Endothelial cell of hepatic sinusoid (primary cell): Measurements from ENCODE around the gene RHBDL3.

Experiments
- in situ Hi-C: cut with HindIII; loops from 2 replicates; pipeline ENCODE4 v1.10.0; 2017; ENCODE audit warnings: low sequenced_read_pairs

The RHBDL3 gene

GRCh38 chr17:32355649-32356377, 90.2 kb downstream of the RHBDL3 start:
- in situ Hi-C loops: no loop called here

DNA sequence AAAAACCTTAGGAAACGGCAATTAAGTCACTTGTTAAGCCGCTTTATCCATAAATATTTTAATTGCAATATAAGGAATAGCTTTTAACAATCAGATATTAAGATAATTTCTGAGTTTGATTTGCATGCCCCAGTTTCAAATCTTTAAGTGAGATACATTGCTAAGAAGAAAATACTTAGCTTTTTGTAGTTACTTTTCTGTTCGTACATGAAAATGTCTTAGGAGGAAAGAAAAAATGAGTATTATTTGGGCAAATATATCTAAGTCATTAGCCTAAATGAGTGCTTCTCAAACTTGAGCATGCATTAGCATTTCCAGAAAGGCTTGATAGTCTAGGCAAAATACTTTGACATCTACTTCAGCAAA, 90.7 kb downstream of the RHBDL3 start:
- in situ Hi-C loops: no loop called here

DNA sequence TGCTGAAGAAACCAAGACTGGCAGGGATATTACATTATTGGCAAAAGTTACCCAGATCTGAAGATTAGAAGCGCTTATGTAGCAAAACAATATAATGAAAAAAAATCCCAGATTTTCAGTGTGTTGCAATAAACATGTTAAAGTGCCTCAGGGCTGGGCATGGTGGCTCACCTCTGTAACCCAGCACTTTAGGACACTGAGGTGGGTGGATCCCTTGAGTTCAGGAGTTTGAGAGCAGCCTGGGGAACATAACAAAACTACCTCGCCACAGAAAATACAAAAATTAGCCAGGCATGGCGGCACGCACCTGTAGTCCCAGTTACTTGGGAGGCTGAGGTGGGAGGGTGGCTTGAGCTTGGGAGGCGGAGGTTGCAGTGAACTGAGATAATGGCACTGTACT, 91.1 kb downstream of the RHBDL3 start:
- in situ Hi-C loops: no loop called here

GRCh38 chr17:32357615-32358014, 92.0 kb downstream of the RHBDL3 start:
- in situ Hi-C loops: no loop called here

DNA sequence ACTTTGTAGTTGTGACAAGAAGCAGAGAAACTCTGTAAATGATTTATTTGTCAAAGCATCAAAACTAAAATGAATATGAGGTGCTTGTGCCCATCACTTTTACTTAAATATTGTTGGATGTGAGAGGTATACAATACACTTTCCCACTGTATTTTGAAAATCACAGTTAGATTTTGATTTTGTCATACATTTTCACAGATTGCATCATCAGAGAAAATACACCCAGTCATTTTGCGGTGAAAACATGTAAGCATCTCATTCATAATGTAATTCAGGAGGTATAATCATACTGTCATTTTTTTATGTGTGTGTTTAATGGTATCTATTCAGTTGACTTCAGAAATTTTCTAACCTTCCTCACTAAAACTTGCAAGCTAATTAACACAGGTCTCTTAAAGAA, 95.6 kb downstream of the RHBDL3 start:
- in situ Hi-C loops: no loop called here

GRCh38 chr17:32370426-32370825, 104.8 kb downstream of the RHBDL3 start:
- in situ Hi-C loops: no loop called here
